ENCODE data around the gene RRP1.

DNA sequence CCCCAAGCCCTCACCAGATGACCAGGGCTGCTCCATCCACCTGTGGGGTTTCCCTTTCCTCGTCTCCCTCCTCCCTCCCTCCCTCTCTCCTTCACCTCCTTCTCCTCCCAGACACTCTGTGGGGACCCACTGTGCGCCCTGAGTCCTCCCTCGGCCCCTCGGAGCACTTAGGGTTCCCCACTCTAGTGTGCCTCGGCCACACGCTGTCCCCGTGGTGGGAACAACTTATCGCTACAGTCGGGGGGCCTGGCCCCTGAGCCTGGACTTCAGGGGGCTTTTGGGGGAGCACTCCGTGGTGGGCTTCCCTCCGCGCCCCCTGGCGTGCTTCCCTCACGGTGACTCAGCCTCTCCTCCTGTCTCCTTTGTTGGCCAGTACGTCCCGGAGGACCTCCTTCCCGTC lies 40.8 kb upstream of the RRP1 start:
- TF ChIP-seq CTCF (IDR thresholded peaks at IDR 0.05) (no peak), POLR2A (IDR thresholded peaks at IDR 0.05) (no peak), EP300 (IDR thresholded peaks at IDR 0.05) (no peak)

Data from tibial nerve (tissue), 4 donors.